Measurements from ENCODE around the gene ATG13.

DNA sequence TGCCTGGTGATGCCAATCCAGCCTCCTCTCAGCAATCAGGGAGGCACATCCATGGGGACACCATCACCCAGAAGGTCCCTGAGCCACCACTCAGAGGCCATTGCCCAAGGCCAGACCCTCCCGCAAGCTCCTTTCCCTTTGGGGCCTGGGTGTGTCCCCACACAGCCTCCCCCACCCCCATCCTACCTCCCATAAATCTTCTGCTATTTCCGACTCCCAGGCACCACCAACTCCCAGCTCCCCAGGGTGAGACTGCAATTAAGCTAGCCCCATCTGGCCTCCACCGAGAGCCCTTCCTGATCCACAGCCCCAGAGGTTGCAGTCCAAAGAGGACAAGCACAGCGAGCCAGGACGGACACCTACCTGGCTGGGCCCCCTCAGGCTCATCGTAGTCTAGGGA lies 76.7 kb downstream of the ATG13 start:
- TF ChIP-seq, protein P1, sequence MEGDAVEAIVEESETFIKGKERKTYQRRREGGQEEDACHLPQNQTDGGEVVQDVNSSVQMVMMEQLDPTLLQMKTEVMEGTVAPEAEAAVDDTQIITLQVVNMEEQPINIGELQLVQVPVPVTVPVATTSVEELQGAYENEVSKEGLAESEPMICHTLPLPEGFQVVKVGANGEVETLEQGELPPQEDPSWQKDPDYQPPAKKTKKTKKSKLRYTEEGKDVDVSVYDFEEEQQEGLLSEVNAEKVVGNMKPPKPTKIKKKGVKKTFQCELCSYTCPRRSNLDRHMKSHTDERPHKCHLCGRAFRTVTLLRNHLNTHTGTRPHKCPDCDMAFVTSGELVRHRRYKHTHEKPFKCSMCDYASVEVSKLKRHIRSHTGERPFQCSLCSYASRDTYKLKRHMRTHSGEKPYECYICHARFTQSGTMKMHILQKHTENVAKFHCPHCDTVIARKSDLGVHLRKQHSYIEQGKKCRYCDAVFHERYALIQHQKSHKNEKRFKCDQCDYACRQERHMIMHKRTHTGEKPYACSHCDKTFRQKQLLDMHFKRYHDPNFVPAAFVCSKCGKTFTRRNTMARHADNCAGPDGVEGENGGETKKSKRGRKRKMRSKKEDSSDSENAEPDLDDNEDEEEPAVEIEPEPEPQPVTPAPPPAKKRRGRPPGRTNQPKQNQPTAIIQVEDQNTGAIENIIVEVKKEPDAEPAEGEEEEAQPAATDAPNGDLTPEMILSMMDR (IDR thresholded peaks at IDR 0.05): no peak
- TF ChIP-seq POLR2A (IDR thresholded peaks at IDR 0.05): no peak
